Trophoblast cell (in vitro differentiated cells and primary cell): ENCODE data around the gene SIRPA.

Experiments
- DNase-seq, 2 donors: peaks; one replicate each; pipeline ENCODE4 v3.0.0-alpha.2; 2016
- H2AFZ ChIP-seq: 2 replicates; pipeline ENCODE4 v1.6.1; 2013; ENCODE audit warnings: low read length, moderate library complexity, mild to moderate bottlenecking; ENCODE audit not compliant: insufficient read depth, poor library complexity
- H2AK5ac ChIP-seq: 2 replicates; pipeline ENCODE4 v1.6.1; 2013; ENCODE audit warnings: mild to moderate bottlenecking, low read length
- H2BK120ac ChIP-seq: 2 replicates; pipeline ENCODE4 v1.6.1; 2013; ENCODE audit warnings: low read length, mild to moderate bottlenecking, moderate library complexity; ENCODE audit not compliant: insufficient read depth, poor library complexity
- H2BK12ac ChIP-seq: 2 replicates; pipeline ENCODE4 v1.6.1; 2013; ENCODE audit warnings: mild to moderate bottlenecking, low read length, moderate library complexity
- H2BK5ac ChIP-seq: 2 replicates; pipeline ENCODE4 v1.6.1; 2013; ENCODE audit warnings: low read length, low read depth, moderate library complexity, mild to moderate bottlenecking; ENCODE audit not compliant: poor library complexity
- H3K14ac ChIP-seq: 2 replicates; pipeline ENCODE4 v1.6.1; 2013; ENCODE audit warnings: mild to moderate bottlenecking, low read length
- H3K18ac ChIP-seq: 2 replicates; pipeline ENCODE4 v1.6.1; 2013; ENCODE audit warnings: mild to moderate bottlenecking, low read length
- H3K23ac ChIP-seq: 2 replicates; pipeline ENCODE4 v1.6.1; 2013; ENCODE audit warnings: low read length
- H3K27ac ChIP-seq: 2 replicates; pipeline ENCODE4 v1.5.1; 2013; ENCODE audit warnings: low read depth, mild to moderate bottlenecking, inconsistent platforms, low read length, moderate library complexity
- H3K27me3 ChIP-seq: 2 replicates; pipeline ENCODE4 v1.6.1; 2013; ENCODE audit warnings: inconsistent platforms, mild to moderate bottlenecking, low read length, moderate library complexity; ENCODE audit not compliant: insufficient read depth
- H3K36me3 ChIP-seq, 2 experiments: 1 replicate in 1 of 2; 2 replicates in 1 of 2; pipeline ENCODE4 v1.6.1; 2013; ENCODE audit warnings: low read length in 2 of 2, mild to moderate bottlenecking in 2 of 2, moderate library complexity in 1 of 2; ENCODE audit not compliant: insufficient read depth in 2 of 2, control insufficient read depth in 1 of 2
- H3K4ac ChIP-seq: 2 replicates; pipeline ENCODE4 v1.6.1; 2013; ENCODE audit warnings: low read depth, mild to moderate bottlenecking, low read length, moderate library complexity
- H3K4me1 ChIP-seq, 2 experiments: 1 replicate in 1 of 2; 2 replicates in 1 of 2; pipeline ENCODE4 v1.6.1; 2013; ENCODE audit warnings: low read length in 2 of 2, mild to moderate bottlenecking in 2 of 2, moderate library complexity in 1 of 2; ENCODE audit not compliant: insufficient read depth in 2 of 2, control insufficient read depth in 1 of 2
- H3K4me2 ChIP-seq: 2 replicates; pipeline ENCODE4 v1.6.1; 2013; ENCODE audit warnings: inconsistent platforms, mild to moderate bottlenecking, low read length, moderate library complexity
- H3K4me3 ChIP-seq: 2 replicates; pipeline ENCODE4 v1.5.1; 2013; ENCODE audit warnings: mild to moderate bottlenecking, low read depth, low read length, inconsistent platforms
- H3K79me1 ChIP-seq: one replicate; pipeline ENCODE4 v1.6.1; 2013; ENCODE audit warnings: low read length
- H3K79me2 ChIP-seq: 2 replicates; pipeline ENCODE4 v1.6.1; 2013; ENCODE audit warnings: low read length, mild to moderate bottlenecking; ENCODE audit not compliant: control insufficient read depth, insufficient read depth, poor library complexity
- H3K9ac ChIP-seq: 2 replicates; pipeline ENCODE4 v1.6.1; 2013; ENCODE audit warnings: mild to moderate bottlenecking, low read length
- H3K9me3 ChIP-seq: 2 replicates; pipeline ENCODE4 v1.6.1; 2013; ENCODE audit warnings: low read depth, mild to moderate bottlenecking, control low read depth, inconsistent platforms, low read length; ENCODE audit not compliant: insufficient read depth
- H4K12ac ChIP-seq: 2 replicates; pipeline ENCODE4 v1.6.1; 2013; ENCODE audit warnings: low read depth, mild to moderate bottlenecking, low read length, moderate library complexity
- H4K8ac ChIP-seq: 2 replicates; pipeline ENCODE4 v1.6.1; 2013; ENCODE audit warnings: low read depth, mild to moderate bottlenecking, low read length, moderate library complexity
- H4K91ac ChIP-seq: one replicate; pipeline ENCODE4 v1.6.1; 2013; ENCODE audit warnings: low read depth, mild to moderate bottlenecking, low read length, moderate library complexity
- WGBS: extraction: QIAGEN DNeasy Blood & Tissue Kit; methylation state at CpG from one replicate; pipeline ENCODE4 v1.1.7; 2013; ENCODE audit warnings: missing lambda C conversion rate; ENCODE audit not compliant: insufficient read length, insufficient coverage; ENCODE audit errors: extremely low coverage; 5-methylcytosine and 5-hydroxymethylcytosine counted together

SIRPA gene

GRCh38 chr20:1973601-1974440, 78.6 kb downstream of the SIRPA start:
- H2AFZ ChIP-seq = no peak overlapping the region
- H3K9me3 ChIP-seq = no peaks in the 10 kb centered on the region
- no peak overlapping the region for H2BK120ac ChIP-seq
- no peak overlapping the region for H3K4me2 ChIP-seq
- H3K9ac ChIP-seq = no peak overlapping the region
- no peak overlapping the region for H3K18ac ChIP-seq
- H3K23ac ChIP-seq = no peak overlapping the region
- no peak overlapping the region for H4K12ac ChIP-seq
- no peak overlapping the region for H4K8ac ChIP-seq
- H2BK5ac ChIP-seq = no peak overlapping the region
- no peak overlapping the region for H3K4ac ChIP-seq
- H2BK12ac ChIP-seq = no peak overlapping the region
- H3K79me1 ChIP-seq = no peaks in the 10 kb centered on the region
- H3K14ac ChIP-seq = no peak overlapping the region
- H4K91ac ChIP-seq = no peak overlapping the region
- no peak overlapping the region for H3K27ac ChIP-seq
- no peak overlapping the region for H2AK5ac ChIP-seq
- H3K4me3 ChIP-seq = no peak overlapping the region
- no peaks in the 10 kb centered on the region for H3K4me1 ChIP-seq
- no peak for DNase-seq
- H3K79me2 ChIP-seq = no peaks in the 10 kb centered on the region
- H3K27me3 ChIP-seq = no peaks in the 10 kb centered on the region
- WGBS = no CpG with 5 or more reads among the region's 15 CpGs
- no peaks in the 10 kb centered on the region for H3K36me3 ChIP-seq

DNA sequence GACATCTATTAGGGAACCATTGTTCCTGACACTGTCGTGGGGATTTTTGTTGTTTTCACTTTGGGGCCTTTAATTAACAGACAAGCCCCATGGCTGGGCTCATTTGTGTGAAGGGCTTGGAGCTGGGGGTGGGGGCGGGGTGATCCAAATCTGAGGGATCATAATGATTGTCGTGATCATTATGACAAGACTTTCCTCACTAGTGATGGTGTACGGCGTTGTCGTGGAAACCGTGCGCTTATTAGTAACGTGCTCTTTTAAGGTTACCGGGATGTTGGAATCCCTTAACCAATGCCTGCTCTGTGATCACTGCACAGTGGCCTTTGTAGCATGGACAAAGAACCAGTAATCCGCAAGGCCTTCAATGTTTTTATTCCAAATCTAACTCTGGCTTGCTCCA, 80.1 kb downstream of the SIRPA start:
- Histone ChIP-seq H2BK12ac (no peak overlapping the region), H2AFZ (no peak overlapping the region), H3K18ac (no peak overlapping the region), H3K23ac (no peak overlapping the region), H3K4ac (no peak overlapping the region), H2BK5ac (no peak overlapping the region), H4K8ac (no peak overlapping the region), H2BK120ac (no peak overlapping the region), H3K4me2 (no peak overlapping the region), H4K91ac (no peak overlapping the region), H3K9me3 (no peaks in the 10 kb centered on the region), H3K4me1 (no peaks in the 10 kb centered on the region), H3K14ac (no peak overlapping the region), H3K79me1 (no peaks in the 10 kb centered on the region), H2AK5ac (no peak overlapping the region), H3K36me3 (no peaks in the 10 kb centered on the region), H3K79me2 (no peaks in the 10 kb centered on the region), H3K27ac (no peak overlapping the region), H4K12ac (no peak overlapping the region), H3K9ac (no peak overlapping the region), H3K27me3 (no peaks in the 10 kb centered on the region), H3K4me3 (no peak overlapping the region)
- WGBS = no CpG with 5 or more reads among the region's 11 CpGs
- no peak for DNase-seq

GRCh38 chr20:1979106-1979778, 84.0 kb downstream of the SIRPA start:
- Histone ChIP-seq H2BK12ac (no peak overlapping the region), H3K23ac (no peak overlapping the region), H4K8ac (no peak overlapping the region), H2BK5ac (no peak overlapping the region), H3K27me3 (no peaks in the 10 kb centered on the region), H3K79me2 (no peaks in the 10 kb centered on the region), H3K14ac (no peak overlapping the region), H3K4me2 (no peak overlapping the region), H3K4me3 (no peak overlapping the region), H3K9me3 (no peaks in the 10 kb centered on the region), H3K9ac (no peak overlapping the region), H4K91ac (no peak overlapping the region), H3K36me3 (no peaks in the 10 kb centered on the region), H3K79me1 (no peaks in the 10 kb centered on the region), H3K27ac (no peak overlapping the region), H3K4me1 (no peaks in the 10 kb centered on the region), H2AK5ac (no peak overlapping the region), H4K12ac (no peak overlapping the region), H3K18ac (no peak overlapping the region), H2BK120ac (no peak overlapping the region), H2AFZ (no peak overlapping the region), H3K4ac (no peak overlapping the region)
- no peak for DNase-seq
- WGBS = no CpG with 5 or more reads among the region's 3 CpGs

DNA sequence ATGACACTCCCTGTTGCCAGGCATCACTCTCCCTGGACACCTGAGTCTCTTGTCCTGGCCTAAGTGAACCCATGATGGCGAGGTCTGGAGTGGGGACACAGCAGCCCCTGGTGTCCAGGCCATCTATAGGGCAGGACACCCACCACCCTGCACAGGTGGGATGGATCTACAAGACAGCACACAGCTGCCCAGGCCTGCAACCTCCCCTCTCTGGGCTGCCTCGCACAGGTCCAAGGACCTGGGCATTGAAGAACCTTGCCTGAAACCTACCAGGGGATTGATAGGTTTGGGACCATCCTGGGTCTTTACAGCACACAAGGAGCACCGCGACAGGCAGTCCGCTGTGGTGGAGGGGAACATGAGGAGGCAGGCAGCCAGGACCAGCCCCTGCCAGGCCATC, 87.5 kb downstream of the SIRPA start:
- H3K23ac ChIP-seq = no peak overlapping the region
- H3K27me3 ChIP-seq = no peaks in the 10 kb centered on the region
- no peak overlapping the region for H4K8ac ChIP-seq
- no peak overlapping the region for H3K4ac ChIP-seq
- no peak overlapping the region for H3K27ac ChIP-seq
- H2BK12ac ChIP-seq = no peak overlapping the region
- no peaks in the 10 kb centered on the region for H3K36me3 ChIP-seq
- no CpG with 5 or more reads among the region's 5 CpGs for WGBS
- no peak overlapping the region for H2BK5ac ChIP-seq
- no peaks in the 10 kb centered on the region for H3K4me1 ChIP-seq
- H3K79me2 ChIP-seq = no peaks in the 10 kb centered on the region
- no peak overlapping the region for H3K9ac ChIP-seq
- no peak overlapping the region for H2AK5ac ChIP-seq
- no peaks in the 10 kb centered on the region for H3K79me1 ChIP-seq
- no peak overlapping the region for H3K14ac ChIP-seq
- no peak overlapping the region for H2AFZ ChIP-seq
- no peaks in the 10 kb centered on the region for H3K9me3 ChIP-seq
- no peak overlapping the region for H3K4me2 ChIP-seq
- H4K91ac ChIP-seq = no peak overlapping the region
- no peak overlapping the region for H2BK120ac ChIP-seq
- H4K12ac ChIP-seq = no peak overlapping the region
- DNase-seq = no peak
- no peak overlapping the region for H3K4me3 ChIP-seq
- no peak overlapping the region for H3K18ac ChIP-seq
